ENCODE measurements around the gene ADTRP. TPM values are rescaled to one million over a fixed set of nuclear protein-coding genes. Genes with fewer than 3 reads are reported as not detected.

Gene ADTRP
- total RNA-seq, 2 experiments from 2014 or later: 20.0 to 21.9 TPM

DNA sequence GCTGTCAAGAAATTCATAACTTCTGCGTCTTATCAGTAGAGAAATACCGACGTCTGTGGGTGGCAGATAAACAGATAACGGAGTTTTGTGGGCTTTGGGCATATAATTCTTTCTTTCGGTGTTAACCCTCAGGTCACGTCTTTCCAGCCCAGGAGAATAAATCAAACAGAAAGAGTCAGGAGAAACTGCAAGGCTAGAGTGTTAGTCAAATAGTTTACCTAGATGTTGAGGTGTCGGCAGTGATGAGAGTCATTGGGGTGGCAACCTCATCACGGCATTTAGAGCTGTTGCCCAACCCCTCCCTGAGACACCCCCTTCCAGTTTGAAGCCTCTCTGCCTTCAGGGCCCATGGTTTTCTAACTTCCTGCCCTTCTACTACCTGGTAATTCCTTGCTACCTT lies 49.5 kb downstream of the ADTRP start:
- ChIA-PET CTCF (interaction anchor here (1.4 to 2.0 kb wide), 2 partner anchors 17 to 74 kb away, joined by 4 to 7 read pairs; no protein-coding TSS in a partner anchor), POLR2A (interaction anchor here (0.5 to 8.0 kb wide), 5 partner anchors 9 to 1442 kb away, joined by 3 to 122 read pairs (median 3); no protein-coding TSS in a partner anchor)
- no peaks in the 10 kb centered on the region for H3K27me3 Mint-ChIP-seq
- H3K9me3 Mint-ChIP-seq: peaks cover 8% of the 10 kb centered on the region
- intact Hi-C loops (cut with micrococcal nuclease): loop anchor here (2.0 kb wide), 1 partner anchor 18 kb away; no protein-coding TSS in a partner anchor
- H3K27ac Mint-ChIP-seq: peak overlapping the region; percentile 93
- H3K4me3 Mint-ChIP-seq: peak overlapping the region; percentile 82
- ATAC-seq (peak; percentile 62), DNase-seq (peak; percentile 77)
- H3K36me3 Mint-ChIP-seq (ENCODE audit: low read depth): peaks cover 30% of the 10 kb centered on the region
- TF ChIP-seq, protein P1, sequence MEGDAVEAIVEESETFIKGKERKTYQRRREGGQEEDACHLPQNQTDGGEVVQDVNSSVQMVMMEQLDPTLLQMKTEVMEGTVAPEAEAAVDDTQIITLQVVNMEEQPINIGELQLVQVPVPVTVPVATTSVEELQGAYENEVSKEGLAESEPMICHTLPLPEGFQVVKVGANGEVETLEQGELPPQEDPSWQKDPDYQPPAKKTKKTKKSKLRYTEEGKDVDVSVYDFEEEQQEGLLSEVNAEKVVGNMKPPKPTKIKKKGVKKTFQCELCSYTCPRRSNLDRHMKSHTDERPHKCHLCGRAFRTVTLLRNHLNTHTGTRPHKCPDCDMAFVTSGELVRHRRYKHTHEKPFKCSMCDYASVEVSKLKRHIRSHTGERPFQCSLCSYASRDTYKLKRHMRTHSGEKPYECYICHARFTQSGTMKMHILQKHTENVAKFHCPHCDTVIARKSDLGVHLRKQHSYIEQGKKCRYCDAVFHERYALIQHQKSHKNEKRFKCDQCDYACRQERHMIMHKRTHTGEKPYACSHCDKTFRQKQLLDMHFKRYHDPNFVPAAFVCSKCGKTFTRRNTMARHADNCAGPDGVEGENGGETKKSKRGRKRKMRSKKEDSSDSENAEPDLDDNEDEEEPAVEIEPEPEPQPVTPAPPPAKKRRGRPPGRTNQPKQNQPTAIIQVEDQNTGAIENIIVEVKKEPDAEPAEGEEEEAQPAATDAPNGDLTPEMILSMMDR (IDR thresholded peaks at IDR 0.05): no peak
- H3K4me1 Mint-ChIP-seq (ENCODE audit: low read depth): peaks cover 82% of the 10 kb centered on the region

DNA sequence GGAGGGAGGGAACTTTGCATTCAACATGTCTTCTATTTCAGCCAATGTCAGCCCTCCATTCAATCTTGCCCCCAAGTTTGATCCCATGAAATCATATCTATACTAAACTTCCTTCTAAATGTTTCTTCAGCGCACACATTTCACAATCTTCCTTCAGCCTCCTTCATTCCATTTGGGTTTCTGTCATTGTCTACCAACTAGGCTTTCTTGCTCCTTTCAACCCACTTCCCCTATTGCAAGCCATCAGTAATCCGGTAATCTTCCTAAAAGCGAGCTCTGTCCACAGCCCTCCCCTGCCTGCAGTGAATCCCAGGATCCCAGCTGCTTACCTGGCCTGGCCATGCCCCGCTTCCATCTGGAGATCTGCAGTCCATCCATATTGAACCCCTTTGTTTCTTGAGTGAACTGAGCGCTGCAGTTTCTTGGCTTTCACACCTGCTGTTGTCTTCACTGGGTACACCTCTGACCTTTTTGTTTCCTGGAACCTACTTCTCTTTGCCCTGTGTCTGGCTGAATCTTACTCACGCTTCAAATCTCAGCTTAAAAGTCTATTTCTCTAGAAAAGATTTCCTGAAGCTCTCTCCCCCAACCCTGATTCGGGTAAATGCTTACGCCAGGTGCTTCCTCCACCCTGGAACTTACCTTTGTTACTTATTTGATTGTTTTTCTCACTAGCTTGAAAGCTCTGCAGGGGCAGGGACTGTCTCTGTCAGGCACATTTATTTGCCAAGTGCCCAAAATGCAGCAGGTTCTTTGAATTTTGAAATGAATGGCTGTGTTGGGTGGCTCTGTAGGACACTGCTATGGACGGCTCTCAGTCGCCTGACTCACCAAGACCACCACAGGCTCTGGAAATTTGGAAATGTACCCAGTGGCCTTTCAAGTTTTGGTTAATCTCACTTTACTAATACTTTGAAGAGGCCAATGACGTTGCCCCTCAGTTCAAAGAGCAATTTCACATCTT lies 50.3 kb downstream of the ADTRP start:
- ChIA-PET CTCF (interaction anchor here (1.0 to 2.0 kb wide), 3 partner anchors 17 to 73 kb away, joined by 4 to 7 read pairs (median 4); no protein-coding TSS in a partner anchor), POLR2A (interaction anchor here (0.6 to 8.0 kb wide), 8 partner anchors 10 to 1776 kb away, joined by 3 to 122 read pairs (median 4); no protein-coding TSS in a partner anchor)
- H3K9me3 Mint-ChIP-seq: peaks cover 8% of the 10 kb centered on the region
- ATAC-seq: peak; percentile 59
- TF ChIP-seq, protein P1 (IDR thresholded peaks at IDR 0.05): no peak
- peaks cover 85% of the 10 kb centered on the region for H3K4me1 Mint-ChIP-seq (ENCODE audit: low read depth)
- no peaks in the 10 kb centered on the region for H3K27me3 Mint-ChIP-seq
- peaks cover 36% of the 10 kb centered on the region for H3K36me3 Mint-ChIP-seq (ENCODE audit: low read depth)
- intact Hi-C loops (cut with micrococcal nuclease): loop anchor here (2.0 kb wide), 1 partner anchor 17 kb away; no protein-coding TSS in a partner anchor
- H3K4me3 Mint-ChIP-seq: peak overlapping the region; percentile 82
- peak; percentile 58 for DNase-seq
- H3K27ac Mint-ChIP-seq: peak overlapping the region; percentile 93

DNA sequence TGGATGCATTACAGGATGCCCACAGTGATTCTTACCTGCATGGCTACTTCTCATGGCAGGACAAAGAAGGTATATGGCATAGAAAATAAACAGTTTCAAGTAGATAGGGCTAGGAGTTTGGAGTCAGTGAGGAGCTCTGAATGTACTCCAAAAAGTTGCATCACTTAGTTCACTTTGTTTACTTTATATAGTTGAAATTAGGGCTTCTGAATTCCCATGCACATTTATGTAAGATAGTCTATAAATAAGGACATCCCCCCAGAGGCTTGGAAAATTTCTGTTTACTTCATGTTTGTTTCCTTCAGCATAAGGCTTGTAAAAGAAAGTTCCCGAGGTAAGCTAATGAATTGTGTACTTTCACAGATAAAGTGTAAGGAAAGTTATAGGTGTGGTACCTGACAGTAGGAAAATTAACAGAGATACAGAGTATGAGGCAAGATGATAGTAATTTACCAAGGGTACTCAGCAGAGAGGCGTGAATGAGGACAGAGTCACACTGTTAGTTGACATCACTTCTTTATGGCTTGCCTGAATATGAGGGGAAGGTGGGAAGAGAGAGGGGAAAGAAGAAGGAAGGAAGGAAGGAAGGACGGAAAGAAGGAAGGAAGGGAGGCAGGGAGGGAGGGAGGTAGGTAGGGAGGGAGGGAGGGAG lies 51.1 kb downstream of the ADTRP start:
- TF ChIP-seq, protein P1 (IDR thresholded peaks at IDR 0.05): no peak
- peak overlapping the region; percentile 82 for H3K4me3 Mint-ChIP-seq
- no peak for DNase-seq
- intact Hi-C loops (cut with micrococcal nuclease): no loop called here
- ChIA-PET CTCF (interaction anchor here (1.0 to 2.0 kb wide), 4 partner anchors 13 to 72 kb away, joined by 4 to 7 read pairs (median 4); no protein-coding TSS in a partner anchor), POLR2A (interaction anchor here (0.6 to 8.0 kb wide), 6 partner anchors 9 to 1777 kb away, joined by 3 to 122 read pairs (median 6); no protein-coding TSS in a partner anchor)
- H3K4me1 Mint-ChIP-seq (ENCODE audit: low read depth): peaks cover 85% of the 10 kb centered on the region
- no peaks in the 10 kb centered on the region for H3K27me3 Mint-ChIP-seq
- H3K9me3 Mint-ChIP-seq: peaks cover 8% of the 10 kb centered on the region
- peaks cover 44% of the 10 kb centered on the region for H3K36me3 Mint-ChIP-seq (ENCODE audit: low read depth)
- peak overlapping the region; percentile 93 for H3K27ac Mint-ChIP-seq
- no peak for ATAC-seq

DNA sequence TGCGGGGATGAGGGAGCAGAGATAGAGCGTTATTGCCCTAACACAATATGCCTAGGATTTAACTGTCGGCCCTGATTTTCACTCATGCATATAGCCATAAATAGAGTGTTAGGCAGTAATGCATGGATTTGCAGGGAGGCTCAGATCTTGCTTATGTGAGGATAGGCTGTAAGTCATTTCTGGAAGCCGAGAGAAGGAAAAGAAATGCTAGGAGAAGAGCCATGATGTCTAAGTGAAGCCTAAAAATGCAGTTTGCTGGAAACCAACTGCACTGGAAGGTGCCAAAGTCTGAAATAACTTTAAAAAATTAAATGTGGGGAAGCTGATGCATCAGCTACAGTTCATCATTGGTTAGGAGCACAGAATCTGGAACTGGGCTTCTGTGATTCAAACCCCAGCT lies 54.3 kb downstream of the ADTRP start:
- Mint-ChIP-seq H3K4me3 (peak overlapping the region; percentile 56), H3K27ac (peak overlapping the region; percentile 17), H3K27me3 (no peaks in the 10 kb centered on the region), H3K36me3 (ENCODE audit: low read depth) (peaks cover 65% of the 10 kb centered on the region), H3K9me3 (peaks cover 8% of the 10 kb centered on the region), H3K4me1 (ENCODE audit: low read depth) (peaks cover 61% of the 10 kb centered on the region)
- TF ChIP-seq, protein P1 (IDR thresholded peaks at IDR 0.05): no peak
- no peak for DNase-seq
- ATAC-seq: no peak
- intact Hi-C loops (cut with micrococcal nuclease): no loop called here
- POLR2A ChIA-PET: interaction anchor here (1.2 to 4.0 kb wide), 2 partner anchors 11 to 14 kb away, joined by 3 to 33 read pairs; no protein-coding TSS in a partner anchor
- CTCF ChIA-PET: interaction anchor here (2.2 kb wide), 2 partner anchors 11 to 23 kb away, joined by 6 to 13 read pairs; no protein-coding TSS in a partner anchor

Measured in activated CD8-positive, alpha-beta T cell treated with anti-CD3 and anti-CD28 coated beads for 36 hours (primary cell).